Activated CD8-positive, alpha-beta memory T cell treated with anti-CD3 and anti-CD28 coated beads for 24 hours (primary cell): ENCODE results near the gene NAP1L1.
A peak's percentile ranks its signal among the peaks of the same experiment; 100 is the strongest.
"Not testable (repeated sequence)": the region's sequence is repeated elsewhere in the genome, so short reads cannot be mapped to it uniquely, and the experiment has no call there.

Experiments used
- DNase-seq: peaks from one replicate; pipeline ENCODE4 v3.0.0-alpha.2; 2020

The NAP1L1 gene

DNA sequence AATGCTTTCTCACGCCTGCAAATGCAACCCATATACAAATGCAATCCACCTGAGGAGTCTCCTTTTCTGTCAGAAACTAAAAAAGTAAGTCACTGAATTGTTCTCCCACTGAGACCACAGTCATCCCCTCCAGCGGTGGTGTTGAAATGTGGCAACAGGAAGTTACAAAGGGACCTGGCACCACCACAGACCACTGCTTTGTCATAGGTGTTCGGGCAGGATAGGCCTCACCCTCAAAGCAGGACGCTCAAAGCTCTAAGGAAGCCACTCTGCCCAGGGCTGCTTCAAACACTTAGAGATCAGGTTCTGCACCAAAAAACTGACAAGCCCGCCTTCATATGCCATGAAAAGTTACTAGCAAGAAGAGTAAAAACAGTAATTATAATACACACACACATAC lies 64.2 kb downstream of the NAP1L1 start:
- peak; percentile 86 for DNase-seq

- DNase-seq: no peak
These were observed 65.8 kb downstream of the NAP1L1 start for GRCh38 chr12:76018672-76019071.

GRCh38 chr12:76018111-76018510 lies 66.4 kb downstream of the NAP1L1 start:
- no peak for DNase-seq

GRCh38 chr12:76014007-76014406 lies 70.5 kb downstream of the NAP1L1 start:
- no peak for DNase-seq

DNA sequence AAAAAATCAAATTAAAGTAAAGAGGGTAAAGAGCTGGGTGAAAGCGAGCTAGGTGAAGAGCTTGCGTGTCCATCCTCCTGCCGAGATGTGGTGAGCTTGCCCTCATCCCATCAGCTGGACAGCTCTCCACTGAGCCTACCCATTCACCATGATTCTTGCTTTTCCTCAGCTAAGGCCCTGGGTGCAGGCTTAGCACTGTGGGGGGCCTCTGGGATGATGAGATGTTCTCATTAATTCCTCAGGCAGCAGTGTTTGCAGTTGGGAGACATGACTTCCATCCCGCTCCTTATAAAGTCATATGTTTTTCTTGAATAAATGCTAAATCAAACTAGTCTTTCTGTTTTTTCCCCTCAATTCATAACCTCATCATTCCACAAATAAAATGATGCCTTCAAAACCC lies 70.9 kb downstream of the NAP1L1 start:
- DNase-seq: no peak

DNA sequence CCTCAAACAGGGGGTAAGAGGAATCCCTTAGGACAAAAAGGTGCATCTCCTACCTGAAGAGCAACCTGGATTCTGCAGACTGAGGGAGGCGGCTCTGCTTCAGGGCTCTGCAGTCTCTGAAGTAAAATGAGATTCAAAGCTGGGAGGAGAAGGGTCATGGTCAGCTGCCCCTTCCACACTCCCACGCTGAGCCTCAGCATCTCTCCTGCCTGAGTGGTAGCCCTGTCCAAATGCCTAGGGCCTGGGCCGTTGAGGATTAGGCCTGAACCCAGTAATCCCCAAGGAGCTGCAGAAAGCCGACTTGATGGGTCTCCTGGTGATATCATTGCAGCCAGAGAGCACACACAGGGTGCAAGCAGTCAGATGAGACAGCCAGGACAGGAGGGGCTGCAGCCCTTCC lies 71.8 kb downstream of the NAP1L1 start:
- no peak for DNase-seq

DNA sequence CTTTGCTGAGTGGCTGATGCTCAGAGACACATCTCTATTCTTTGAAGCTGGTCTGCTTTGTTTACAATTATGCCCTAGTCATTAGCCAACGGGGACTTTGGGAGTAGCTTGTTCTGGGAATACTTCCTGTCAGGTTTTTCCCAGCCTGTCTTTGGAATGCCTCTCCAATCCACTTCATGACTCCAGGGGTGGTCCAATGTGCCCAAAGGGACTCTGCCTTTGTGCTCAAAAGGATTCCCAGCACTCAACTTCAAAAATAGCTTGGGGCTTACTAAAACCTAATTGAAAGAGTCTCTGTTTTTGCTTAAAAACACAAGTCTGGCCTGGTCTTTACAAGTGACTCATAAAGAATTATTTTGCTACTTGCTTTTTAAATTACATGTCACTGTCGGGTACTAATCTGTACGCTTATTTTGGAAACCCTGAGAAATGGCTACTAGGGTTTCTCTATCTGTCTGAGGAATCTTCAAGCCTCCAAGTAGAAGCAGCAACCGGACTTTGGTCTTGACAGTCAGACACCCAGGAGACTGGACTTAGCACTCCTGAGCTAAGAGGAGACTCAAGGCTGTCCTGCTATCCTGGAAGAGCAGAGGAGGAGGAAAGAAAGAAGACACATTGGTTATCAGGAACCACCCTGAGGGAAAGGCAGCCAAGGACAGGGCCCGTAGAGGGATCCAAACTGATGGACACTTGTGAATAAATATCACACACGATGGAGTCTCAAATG lies 73.6 kb downstream of the NAP1L1 start:
- no peak for DNase-seq

DNA sequence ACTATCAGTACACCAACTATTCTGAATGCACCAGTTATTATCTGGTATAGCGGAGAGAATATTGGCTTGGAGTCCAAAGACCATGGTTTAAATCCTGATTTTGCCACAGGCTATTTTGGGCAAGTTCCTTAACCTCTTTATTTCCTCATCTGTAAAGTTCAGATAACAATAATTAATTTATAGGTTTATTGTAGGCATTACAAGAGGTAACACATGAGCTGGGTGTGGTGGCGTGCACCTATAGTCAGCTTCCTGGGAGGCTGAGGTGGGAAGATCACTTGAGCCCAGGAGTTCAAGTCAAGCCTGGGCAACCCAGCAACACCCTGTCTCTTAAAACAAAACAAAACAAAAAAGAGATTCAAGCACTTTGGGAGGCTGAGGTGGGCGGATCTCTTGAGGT lies 76.1 kb downstream of the NAP1L1 start:
- DNase-seq: no peak

DNA sequence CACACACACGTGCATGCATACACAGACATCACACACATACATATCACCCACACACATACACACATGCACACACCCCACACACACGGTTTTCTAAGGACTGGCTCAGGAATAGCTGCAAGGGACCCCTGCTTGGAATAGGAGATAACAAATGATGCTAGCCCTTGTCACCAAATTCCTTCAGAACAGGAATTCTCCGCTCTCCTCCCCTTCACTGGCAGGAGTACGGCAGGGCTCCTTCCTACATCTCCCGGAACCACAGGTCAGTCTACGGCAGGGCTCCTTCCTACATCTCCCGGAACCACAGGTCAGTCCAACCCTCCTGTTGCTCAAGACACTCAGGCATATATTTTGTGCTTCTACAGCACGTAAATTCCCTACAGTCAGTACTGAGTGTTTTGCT lies 76.8 kb downstream of the NAP1L1 start:
- DNase-seq: no peak

- no peak for DNase-seq
These were observed 78.2 kb downstream of the NAP1L1 start for GRCh38 chr12:76006028-76006925.

DNA sequence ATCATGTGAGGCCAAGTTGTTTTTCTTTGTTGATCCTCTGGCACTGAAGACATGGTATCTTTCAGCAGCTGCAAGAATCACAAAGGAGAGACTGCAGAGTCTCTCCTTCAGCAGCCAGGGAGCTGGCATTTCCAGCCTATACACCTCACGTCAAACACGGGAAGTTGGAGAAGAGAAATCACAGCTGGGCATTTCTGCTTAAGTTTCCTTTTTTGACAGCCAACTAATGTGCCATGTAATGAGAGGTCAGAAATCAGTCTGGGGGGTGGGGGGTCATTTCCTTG lies 81.2 kb downstream of the NAP1L1 start:
- no peak for DNase-seq

DNA sequence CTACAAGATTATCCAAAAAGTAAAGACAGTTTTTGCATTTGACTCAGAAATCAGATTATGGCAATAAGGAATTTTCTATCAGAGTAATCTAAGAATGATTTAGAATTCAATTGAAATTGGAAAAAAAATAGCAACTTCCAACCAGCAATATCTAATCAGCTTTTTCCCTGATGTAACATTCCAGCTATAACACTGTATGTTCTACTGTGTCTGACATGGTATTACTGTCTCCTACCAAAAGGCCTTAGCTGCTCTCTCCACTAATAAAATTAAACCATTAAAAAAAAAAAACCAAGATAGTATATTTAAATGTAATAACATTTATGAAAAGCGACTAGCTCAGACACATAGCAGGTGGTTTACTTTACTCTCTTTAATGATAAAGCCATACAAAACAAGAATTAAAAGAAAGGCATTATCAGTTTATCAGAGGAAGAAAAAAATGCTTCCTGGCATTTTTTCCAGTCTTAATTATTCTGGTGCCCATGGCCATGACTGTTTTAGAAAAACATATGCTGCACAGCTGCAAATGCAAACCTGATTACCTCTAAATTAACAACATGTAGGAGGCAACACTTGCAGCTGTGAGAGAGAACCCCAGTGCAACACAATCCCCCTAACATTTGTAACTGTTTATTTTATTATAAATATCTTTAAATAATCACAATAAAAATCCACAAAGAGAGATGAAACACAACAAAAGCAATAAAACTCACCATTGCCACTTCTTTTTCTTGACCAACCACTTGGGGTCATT lies 81.7 kb downstream of the NAP1L1 start:
- DNase-seq: no peak

- DNase-seq: no peak
These were observed 86.0 kb downstream of the NAP1L1 start for GRCh38 chr12:75998292-75999063.

GRCh38 chr12:75997658-75998057 lies 86.8 kb downstream of the NAP1L1 start:
- no peak for DNase-seq

GRCh38 chr12:75996861-75997447 lies 87.5 kb downstream of the NAP1L1 start:
- DNase-seq: no peak

- no peak for DNase-seq
These were observed 88.8 kb downstream of the NAP1L1 start for GRCh38 chr12:75995691-75996090.

- DNase-seq: no peak
These were observed 90.3 kb downstream of the NAP1L1 start for GRCh38 chr12:75994069-75994740.

DNA sequence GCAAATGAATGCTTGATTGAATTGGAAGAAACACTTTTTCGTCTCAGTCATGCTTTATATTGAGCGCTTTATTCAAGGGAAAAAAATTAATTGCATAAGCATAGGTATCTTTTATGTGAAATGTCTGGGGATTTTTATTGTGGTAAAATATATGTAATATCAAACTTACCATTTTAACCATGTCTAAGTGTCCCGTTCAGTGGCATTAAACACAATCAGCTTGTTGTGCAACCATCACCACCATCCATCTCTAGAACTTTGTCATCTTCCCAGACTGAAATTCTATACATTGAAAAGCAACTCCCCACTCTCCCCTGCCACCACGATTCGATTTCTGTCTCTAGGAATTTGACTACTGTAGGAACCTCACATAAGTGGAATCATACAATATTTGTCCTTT lies 92.7 kb downstream of the NAP1L1 start:
- no peak for DNase-seq

DNA sequence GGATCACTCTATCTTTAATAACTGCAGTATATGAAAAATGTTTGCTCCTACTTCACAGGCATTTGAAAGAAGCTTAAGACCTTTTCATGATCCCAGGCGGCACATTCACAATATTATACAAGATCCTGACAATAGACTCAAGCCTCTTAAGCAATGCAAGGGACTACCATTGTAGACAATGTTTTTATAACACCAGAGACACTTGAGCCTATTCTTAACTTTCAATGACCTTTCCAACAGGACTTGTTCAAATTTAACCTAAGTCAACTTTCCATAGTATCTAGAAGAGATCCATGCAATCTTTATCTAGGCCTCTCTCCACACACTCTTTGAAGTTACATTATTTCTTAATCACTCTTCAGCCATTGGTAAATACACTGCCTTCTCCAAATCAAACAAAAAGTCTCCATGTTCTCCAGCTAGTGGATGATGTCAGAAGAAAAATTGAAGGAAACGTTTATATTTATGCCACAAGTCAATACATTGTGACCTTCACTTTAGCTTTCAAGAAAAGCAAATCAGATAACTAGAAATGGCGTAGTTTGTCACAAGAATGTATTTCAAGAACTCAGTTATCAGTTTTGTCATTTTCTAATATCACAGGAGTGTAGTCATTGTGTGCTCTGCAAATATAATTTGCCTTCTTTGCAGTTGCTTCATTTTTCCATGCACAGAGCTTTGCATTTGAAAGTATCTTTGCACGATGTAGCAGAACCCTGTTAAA lies 94.1 kb downstream of the NAP1L1 start:
- no peak for DNase-seq

DNA sequence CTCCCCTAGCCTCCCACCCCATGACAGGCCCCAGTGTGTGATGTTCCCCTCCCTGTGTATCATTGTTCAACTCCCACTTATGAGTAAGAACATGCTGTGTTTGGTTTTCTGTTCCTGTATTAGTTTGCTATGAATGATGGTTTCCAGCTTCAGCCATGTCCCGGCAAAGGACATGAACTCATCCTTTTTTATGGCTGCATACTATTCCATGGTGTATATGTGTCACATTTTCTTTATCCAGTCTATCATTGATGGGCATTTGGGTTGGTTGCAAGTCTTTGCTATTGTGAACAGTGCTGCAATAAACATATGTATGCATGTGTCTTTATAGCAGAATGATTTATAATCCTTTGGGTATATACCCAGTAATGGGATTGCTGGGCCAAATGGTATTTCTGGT lies 96.8 kb downstream of the NAP1L1 start:
- DNase-seq: not testable (repeated sequence)
